GM23338 (cell line): Measurements from ENCODE around the gene F8. TPM values are rescaled to one million over a fixed set of nuclear protein-coding genes. Genes with fewer than 3 reads are reported as not detected.

ENCODE experiments used
- ATAC-seq: fragments of 200-7000 bp; cut with Tn5 transposase; 3 replicates; pipeline ENCODE4 v1.9.1; 2020
- DNase-seq: peaks from one replicate; pipeline ENCODE4 v3.0.0-alpha.2; 2015; ENCODE audit warnings: low spot score
- H2AFZ ChIP-seq: fragments of 200-600 bp; sonication (generic); 2 replicates; pipeline ENCODE4 v1.8.0; 2016; ENCODE audit warnings: antibody characterized with exemption, mild to moderate bottlenecking, moderate library complexity
- H3F3A ChIP-seq: fragments of 200-600 bp; sonication (generic); replicated peaks from 2 replicates; pipeline ENCODE4 v1.8.0; 2017; ENCODE audit warnings: antibody characterized with exemption, mixed run types, low read depth
- H3K27ac ChIP-seq: fragments of 200-600 bp; sonication (generic); 2 replicates; pipeline ENCODE4 v1.6.1; 2016; ENCODE audit warnings: low read depth
- H3K27me3 ChIP-seq: fragments of 200-600 bp; sonication (generic); 2 replicates; pipeline ENCODE4 v1.8.0; 2016; ENCODE audit warnings: mild to moderate bottlenecking, mixed run types, moderate library complexity; ENCODE audit not compliant: insufficient read depth
- H3K36me3 ChIP-seq: fragments of 200-600 bp; sonication (generic); 2 replicates; pipeline ENCODE4 v1.8.0; 2016; ENCODE audit warnings: mild to moderate bottlenecking; ENCODE audit not compliant: insufficient read depth
- H3K4me1 ChIP-seq: fragments of 200-600 bp; sonication (generic); 2 replicates; pipeline ENCODE4 v1.8.0; 2016; ENCODE audit warnings: mild to moderate bottlenecking, moderate library complexity; ENCODE audit not compliant: insufficient read depth
- H3K4me2 ChIP-seq: fragments of 200-600 bp; sonication (generic); 2 replicates; pipeline ENCODE4 v1.7.1; 2017; ENCODE audit warnings: mixed run types
- H3K4me3 ChIP-seq: fragments of 200-600 bp; sonication (generic); 2 replicates; pipeline ENCODE4 v1.6.1; 2016; ENCODE audit warnings: mixed run types
- H3K79me2 ChIP-seq: fragments of 200-600 bp; sonication (generic); replicated peaks from 2 replicates; pipeline ENCODE4 v1.8.0; 2017; ENCODE audit warnings: mild to moderate bottlenecking; ENCODE audit not compliant: insufficient read depth
- H3K9me2 ChIP-seq: fragments of 200-600 bp; sonication (generic); 2 replicates; pipeline ENCODE4 v1.8.0; 2017; ENCODE audit not compliant: insufficient read depth
- H4K20me1 ChIP-seq: fragments of 200-600 bp; sonication (generic); replicated peaks from 2 replicates; pipeline ENCODE4 v1.8.0; 2017; ENCODE audit warnings: mild to moderate bottlenecking; ENCODE audit not compliant: insufficient read depth
- H3K27ac Mint-ChIP-seq: 2 replicates; pipeline ENCODE4 v1.8.0; 2020; ENCODE audit warnings: inconsistent platforms, mild to moderate bottlenecking, moderate library complexity, mixed read lengths
- H3K27me3 Mint-ChIP-seq: 3 replicates; pipeline ENCODE4 v1.8.0; 2022; ENCODE audit warnings: low read depth, mild to moderate bottlenecking, moderate library complexity, mixed read lengths, inconsistent platforms; ENCODE audit not compliant: insufficient read depth, poor library complexity
- H3K36me3 Mint-ChIP-seq: 3 replicates; pipeline ENCODE4 v1.8.0; 2021; ENCODE audit warnings: low read depth, mild to moderate bottlenecking, inconsistent platforms, moderate library complexity, mixed read lengths
- H3K4me1 Mint-ChIP-seq: 3 replicates; pipeline ENCODE4 v1.8.0; 2020; ENCODE audit warnings: mild to moderate bottlenecking, inconsistent platforms, mixed read lengths
- H3K4me3 Mint-ChIP-seq: 3 replicates; pipeline ENCODE4 v1.8.0; 2021; ENCODE audit warnings: moderate library complexity, mild to moderate bottlenecking, inconsistent platforms, mixed read lengths
- H3K9me3 Mint-ChIP-seq: 3 replicates; pipeline ENCODE4 v1.8.0; 2020; ENCODE audit warnings: moderate library complexity, mild to moderate bottlenecking, inconsistent platforms, mixed read lengths
- CREB1 ChIP-seq: fragments of 250-450 bp; sonication (Bioruptor Pico); IDR thresholded peaks from 2 replicates; pipeline ENCODE4 v1.5.0; 2020; ENCODE audit warnings: low read depth, mild to moderate bottlenecking, moderate library complexity
- CTCF ChIP-seq, 2 experiments: fragments of 200-600 bp in 1 of 2; sonication (generic) in 1 of 2; conservative IDR thresholded peaks; 2 replicates each; pipeline versions ENCODE4 v1.5.1 to v1.6.1; 2016 to 2017; ENCODE audit warnings: antibody characterized with exemption in 2 of 2, low read depth in 2 of 2, mild to moderate bottlenecking in 2 of 2, moderate library complexity in 1 of 2
- ETS1 ChIP-seq: IDR thresholded peaks from 2 replicates; pipeline ENCODE4 v1.6.1; 2016; ENCODE audit warnings: antibody characterized with exemption
- EZH2 ChIP-seq: fragments of 200-600 bp; sonication (generic); IDR thresholded peaks from one replicate; pipeline ENCODE4 v1.8.0; 2017; ENCODE audit warnings: antibody characterized with exemption, mild to moderate bottlenecking, low read depth; ENCODE audit not compliant: unreplicated experiment
- EZH2phosphoT487 ChIP-seq: fragments of 200-600 bp; sonication (generic); IDR thresholded peaks from one replicate; pipeline ENCODE4 v1.8.1; 2018; ENCODE audit warnings: antibody characterized with exemption; ENCODE audit not compliant: unreplicated experiment
- JUNB ChIP-seq: IDR thresholded peaks from one replicate; pipeline ENCODE4 v1.6.1; 2016; ENCODE audit warnings: antibody characterized with exemption; ENCODE audit not compliant: unreplicated experiment
- NANOG ChIP-seq: IDR thresholded peaks from 2 replicates; pipeline ENCODE4 v1.6.1; 2016; ENCODE audit warnings: antibody characterized with exemption, borderline replicate concordance
- POLR2AphosphoS5 ChIP-seq: IDR thresholded peaks from 2 replicates; pipeline ENCODE4 v1.6.1; 2016; ENCODE audit warnings: antibody characterized with exemption, low read depth
- STAT1 ChIP-seq: IDR thresholded peaks from one replicate; pipeline ENCODE4 v1.6.1; 2016; ENCODE audit warnings: antibody characterized with exemption; ENCODE audit not compliant: unreplicated experiment
- ZNF114 ChIP-seq: fragments of 250-450 bp; sonication (Bioruptor Pico); IDR thresholded peaks from 2 replicates; pipeline ENCODE4 v1.5.0; 2020; ENCODE audit warnings: mild to moderate bottlenecking, moderate library complexity
- ZNF462 ChIP-seq: fragments of 250-450 bp; sonication (Bioruptor Pico); IDR thresholded peaks from 2 replicates; pipeline ENCODE4 v1.5.0; 2020; ENCODE audit warnings: mild to moderate bottlenecking, moderate library complexity
- polyA plus RNA-seq: library from polyadenylated mRNA; unstranded; fragments of >200 nt; fragmentation: Nextera tagmentation; extraction: Ambion mirVana; gene quantifications from 2 replicates; pipeline ENCODE4 v1.2.1, GENCODE V29; 2016
- total RNA-seq: library from RNA; depleted of rRNA; stranded (reverse); fragments of >200 nt; shearing (Covaris generic); gene quantifications from 2 replicates; pipeline ENCODE4 v1.2.3, GENCODE V29; 2014

The F8 gene
- total and polyA plus RNA-seq, 2 experiments from 2014 or later, result 0.70 to 1.8 TPM

GRCh38 chrX:154892296-154892695, 130.2 kb downstream of the F8 start (continued):
- no peak for TF ChIP-seq ETS1
- TF ChIP-seq NANOG, result no peak
- no peak for TF ChIP-seq STAT1
- no peak for TF ChIP-seq CTCF (conservative IDR thresholded peaks at IDR 0.05; ENCODE audit: low read depth in 2 of 2)

GRCh38 chrX:154890990-154891639, 131.4 kb downstream of the F8 start:
- H3K27ac ChIP-seq, result no peak overlapping the region
- H2AFZ ChIP-seq, result no peak overlapping the region
- H3K79me2 ChIP-seq, result no peaks in the 10 kb centered on the region
- Mint-ChIP-seq H3K4me3 (no peak overlapping the region), H3K27ac (no peak overlapping the region), H3K27me3 (no peaks in the 10 kb centered on the region), H3K36me3 (no peaks in the 10 kb centered on the region; the same call in 2 of the 3 replicates), H3K4me1 (peaks cover 8% of the 10 kb centered on the region), H3K9me3 (peaks cover 3% of the 10 kb centered on the region; the same call in 2 of the 3 replicates)
- 0 out of 2 replicates have a peak, but pooled peaks cover 12% of the 10 kb centered on the region for H3K4me1 ChIP-seq
- H3K36me3 ChIP-seq, result no peaks in the 10 kb centered on the region
- H3F3A ChIP-seq, result no peaks in the 10 kb centered on the region
- no peaks in the 10 kb centered on the region for H3K9me2 ChIP-seq
- DNase-seq, result no peak
- no peaks in the 10 kb centered on the region for H3K27me3 ChIP-seq
- no peak for ATAC-seq
- no peak overlapping the region for H3K4me3 ChIP-seq
- no peak overlapping the region for H3K4me2 ChIP-seq
- H4K20me1 ChIP-seq, result no peaks in the 10 kb centered on the region
- no peak for TF ChIP-seq POLR2AphosphoS5
- no peak for TF ChIP-seq CTCF (conservative IDR thresholded peaks at IDR 0.05; ENCODE audit: low read depth in 2 of 2)
- no peak for TF ChIP-seq NANOG
- TF ChIP-seq ETS1, result no peak
- no peak for TF ChIP-seq EZH2phosphoT487
- no peak for TF ChIP-seq CREB1 (CRISPR knock-in tag)
- TF ChIP-seq ZNF114 (CRISPR knock-in tag), result no peak
- no peak for TF ChIP-seq ZNF462 (CRISPR knock-in tag)
- TF ChIP-seq JUNB, result no peak
- TF ChIP-seq EZH2, result no peak
